GM12878 (cell line): ENCODE results near the gene PCSK6. TPM values are rescaled to one million over a fixed set of nuclear protein-coding genes. Genes with fewer than 3 reads are reported as not detected.

Experiments
- ATAC-seq: fragments of 200-7000 bp; cut with Tn5 transposase; 3 replicates; pipeline ENCODE4 v1.9.1; 2020; ENCODE audit warnings: mild to moderate bottlenecking, moderate library complexity
- BruUV-seq: library from RNA; stranded (reverse); fragments of 400-500 nt; replicated peaks from 2 replicates; lab custom pipeline; 2021; lab: Mats Ljungman, UMichigan
- CTCF ChIA-PET: fragments of 300-600 bp; sonication (Branson Sonifier 250); formaldehyde crosslinking; extraction: SDS; loops from one replicate; lab custom pipeline; 2021; ENCODE audit warnings: inconsistent platforms; lab: Yijun Ruan, JAX
- POLR2A ChIA-PET: fragments of 350-600 bp; formaldehyde crosslinking; extraction: SDS; loops from one replicate; lab custom pipeline; 2021; ENCODE audit warnings: inconsistent platforms; lab: Charles Lee
- RAD21 ChIA-PET: fragments of 300-600 bp; sonication (Branson Sonifier 250); formaldehyde crosslinking; loops from one replicate; lab custom pipeline; 2023; ENCODE audit warnings: antibody characterized with exemption; ENCODE audit not compliant: unreplicated experiment; lab: Charles Lee
- SMC1A ChIA-PET: fragments of 300-600 bp; sonication (Branson Sonifier 250); formaldehyde crosslinking; loops from one replicate; lab custom pipeline; 2023; ENCODE audit not compliant: unreplicated experiment, uncharacterized antibody; lab: Charles Lee
- DNase-seq: peaks from one replicate; pipeline ENCODE4 v3.0.0-alpha.2; 2011; ENCODE audit warnings: low read depth, low spot score
- FAIRE-seq: peaks from 3 replicates; lab custom pipeline; 2011; peaks lifted over from hg19 to GRCh38; lab: Jason Lieb, UNC
- H2AFZ ChIP-seq: 2 replicates; pipeline ENCODE4 v1.6.0; 2011; ENCODE audit warnings: low read depth, low read length, control low read depth; ENCODE audit not compliant: control insufficient read depth
- H3K27ac ChIP-seq: 2 replicates; pipeline ENCODE4 v1.5.1; 2011; ENCODE audit warnings: control low read depth; ENCODE audit not compliant: control insufficient read depth, insufficient read depth
- H3K27me3 ChIP-seq, 2 experiments: replicated peaks in 1 of 2; 2 replicates each; pipeline versions ENCODE4 v1.6.0 to v1.6.1; 2011; ENCODE audit warnings: low read length in 1 of 2; ENCODE audit not compliant: control insufficient read depth in 2 of 2, insufficient read depth in 2 of 2
- H3K36me3 ChIP-seq, 2 experiments: 2 replicates each; pipeline ENCODE4 v1.5.1; 2011; ENCODE audit warnings: low read length in 1 of 2; ENCODE audit not compliant: control insufficient read depth in 2 of 2, insufficient read depth in 2 of 2
- H3K4me1 ChIP-seq: 2 replicates; pipeline ENCODE4 v1.6.1; 2011; ENCODE audit warnings: mild to moderate bottlenecking, low read length, moderate library complexity, mixed read lengths; ENCODE audit not compliant: control insufficient read depth, insufficient read depth
- H3K4me2 ChIP-seq: 2 replicates; pipeline ENCODE4 v1.6.0; 2011; ENCODE audit warnings: control low read depth; ENCODE audit not compliant: control insufficient read depth, insufficient read depth
- H3K4me3 ChIP-seq: fragments of 200-600 bp; sonication (generic); 2 replicates; pipeline ENCODE4 v1.5.1; 2016
- H3K79me2 ChIP-seq: 2 replicates; pipeline ENCODE4 v1.6.0; 2011; ENCODE audit warnings: low read length; ENCODE audit not compliant: control insufficient read depth, insufficient read depth
- H3K9ac ChIP-seq: 2 replicates; pipeline ENCODE4 v1.8.0; 2011; ENCODE audit warnings: low read length, control low read depth, mixed read lengths; ENCODE audit not compliant: control insufficient read depth, insufficient read depth
- H3K9me3 ChIP-seq: replicated peaks from 3 replicates; pipeline ENCODE4 v1.5.1; 2011; ENCODE audit warnings: mild to moderate bottlenecking, low read length; ENCODE audit not compliant: control insufficient read depth, insufficient read depth
- H4K20me1 ChIP-seq: 2 replicates; pipeline ENCODE4 v1.6.0; 2011; ENCODE audit not compliant: control insufficient read depth, insufficient read depth
- CEBPB ChIP-seq, 2 experiments: fragments of 150-350 bp in 1 of 2; IDR thresholded peaks; 2 replicates each; pipeline ENCODE4 v1.6.1; 2012 to 2014; ENCODE audit warnings: low read depth in 2 of 2, low read length in 2 of 2, borderline replicate concordance in 1 of 2, inconsistent platforms in 1 of 2
- CHD4 ChIP-seq: fragments of 200-600 bp; sonication (generic); IDR thresholded peaks from 2 replicates; pipeline ENCODE4 v1.6.1; 2016; ENCODE audit warnings: mild to moderate bottlenecking
- CREB1 ChIP-seq: IDR thresholded peaks from 2 replicates; pipeline ENCODE4 v1.6.1; 2012; ENCODE audit warnings: low read depth, mild to moderate bottlenecking, inconsistent platforms
- EP300 ChIP-seq, 2 experiments: fragments of 150-350 bp in 1 of 2; IDR thresholded peaks; 2 replicates each; pipeline ENCODE4 v1.6.1; 2011 to 2012; ENCODE audit warnings: low read depth in 2 of 2, low read length in 2 of 2, borderline replicate concordance in 1 of 2, improper control_type of control experiment in 1 of 2, inconsistent platforms in 1 of 2; ENCODE audit not compliant: control insufficient read depth in 1 of 2
- ESRRA ChIP-seq: IDR thresholded peaks from 2 replicates; pipeline ENCODE4 v1.6.1; 2012; ENCODE audit warnings: mild to moderate bottlenecking, low read length, improper control_type of control experiment
- HDAC6 ChIP-seq: fragments of 200-600 bp; sonication (generic); IDR thresholded peaks from one replicate; pipeline ENCODE4 v1.8.0; 2017; ENCODE audit warnings: antibody characterized with exemption; ENCODE audit not compliant: unreplicated experiment
- HDGF ChIP-seq: fragments of 450-650 bp; IDR thresholded peaks from 2 replicates; pipeline ENCODE4 v1.6.1; 2016; ENCODE audit warnings: antibody characterized with exemption
- NFIC ChIP-seq: IDR thresholded peaks from 2 replicates; pipeline ENCODE4 v1.6.1; 2012; ENCODE audit warnings: low read depth, mild to moderate bottlenecking, inconsistent platforms, low read length, moderate library complexity
- NFXL1 ChIP-seq: fragments of 450-650 bp; IDR thresholded peaks from 2 replicates; pipeline ENCODE4 v1.6.1; 2017; ENCODE audit warnings: antibody characterized with exemption, mild to moderate bottlenecking, borderline replicate concordance
- NR2C2 ChIP-seq: IDR thresholded peaks from 2 replicates; pipeline ENCODE4 v1.6.1; 2011; ENCODE audit warnings: borderline replicate concordance, low read depth; ENCODE audit not compliant: control insufficient read depth, insufficient read length
- POU2F2 ChIP-seq: IDR thresholded peaks from 3 replicates; pipeline ENCODE4 v1.6.1; 2011; ENCODE audit warnings: low read depth, mild to moderate bottlenecking, low read length, borderline replicate concordance
- SIN3A ChIP-seq: IDR thresholded peaks from 2 replicates; pipeline ENCODE4 v1.6.1; 2012; ENCODE audit warnings: low read depth, low read length, improper control_type of control experiment
- SRF ChIP-seq, 2 experiments: IDR thresholded peaks; 2 replicates each; pipeline ENCODE4 v1.6.1; 2011; ENCODE audit warnings: low read depth in 2 of 2, low read length in 2 of 2, mild to moderate bottlenecking in 1 of 2, moderate library complexity in 1 of 2
- WGBS: methylation state at CpG from one replicate; pipeline ENCODE4 v1.1.6; 2016; ENCODE audit warnings: low lambda C conversion rate; ENCODE audit not compliant: insufficient replicate concordance, insufficient coverage; ENCODE audit errors: missing lambda C conversion rate; 5-methylcytosine and 5-hydroxymethylcytosine counted together
- in situ Hi-C: fragments of 300-500 bp; cut with MboI; formaldehyde crosslinking; loops from 9 replicates; pipeline ENCODE4 v1.14.3; 2018; ENCODE audit warnings: mixed read lengths
- intact Hi-C: fragments of 100-400 bp; cut with micrococcal nuclease; formaldehyde crosslinking; loops from one replicate; pipeline ENCODE4 v1.14.2; 2022; ENCODE audit not compliant: unreplicated experiment
- polyA plus RNA-seq, 11 experiments: library from polyadenylated mRNA; depleted of rRNA in 4 of 11; unstranded in 6 of 11; stranded (reverse) in 5 of 11; fragments of >200 nt; fragmentation: Nextera tagmentation in 4 of 11; fragmentation: Illumina TruSeq in 1 of 11; extraction: Ambion mirVana in 4 of 11; extraction: Trizol in 1 of 11; gene quantifications; 1 replicate in 1 of 11; 2 replicates in 10 of 11; pipeline versions ENCODE4 v1.2.1 to v1.2.3, GENCODE V29; 2011 to 2016; ENCODE audit warnings: inconsistent platforms in 2 of 11, missing spikeins in 2 of 11, low read depth in 1 of 11
- total RNA-seq, 4 experiments: library from RNA; depleted of rRNA in 3 of 4; stranded (reverse); fragments of >200 nt in 3 of 4; fragmentation: Illumina TruSeq in 1 of 4; extraction: Trizol in 1 of 4; gene quantifications; 2 replicates each; pipeline versions ENCODE4 v1.2.1 to v1.2.3, GENCODE V29; 2013 to 2021
- TF ChIP-seq, protein P1 (sequence below): fragments of 150-350 bp; IDR thresholded peaks from 2 replicates; pipeline ENCODE4 v1.6.1; 2016; ENCODE audit warnings: low read depth, low read length

PCSK6 gene
- total and polyA plus RNA-seq, 10 of the 15 experiments (the other 5 are each of a cell fraction or from before 2014, with no cell fraction given) = 0.19 to 0.67 (median 0.25) TPM; not detected in 4

DNA sequence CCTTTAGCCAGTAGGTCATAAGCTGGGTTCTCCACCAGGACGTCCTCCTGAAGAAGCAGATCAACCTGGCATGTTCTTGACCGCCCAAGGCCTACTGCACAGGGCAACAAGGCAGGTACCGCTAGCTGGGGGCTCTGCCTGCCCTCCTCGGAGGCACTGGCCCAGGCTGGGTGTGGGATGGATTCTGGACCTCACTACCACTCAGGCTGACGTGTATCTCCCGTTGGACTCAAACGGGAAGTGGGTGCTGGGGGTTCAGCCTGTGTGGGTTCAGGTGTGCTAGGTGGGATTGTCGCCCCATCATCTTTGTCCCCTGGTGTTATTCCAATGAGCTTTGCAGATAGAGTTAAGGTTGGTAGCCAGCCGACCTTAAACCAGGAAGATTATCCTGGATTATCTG lies 99.4 kb downstream of the PCSK6 start:
- no TSS peak for BruUV-seq
- intact Hi-C loops = no loop called here
- 47% methylated on average over 9 of the region's 9 CpGs for WGBS
- Histone ChIP-seq H3K9me3 (no peaks in the 10 kb centered on the region), H3K36me3 (no peaks in the 10 kb centered on the region), H3K4me2 (no peak overlapping the region), H3K4me1 (peaks cover 3% of the 10 kb centered on the region), H2AFZ (no peak overlapping the region), H3K27ac (no peak overlapping the region), H3K4me3 (no peak overlapping the region), H3K27me3 (peaks cover 0 to 1% of the 10 kb centered on the region in 2 experiments; a peak in 2 of 4 replicates), H4K20me1 (no peaks in the 10 kb centered on the region), H3K79me2 (no peaks in the 10 kb centered on the region), H3K9ac (no peak overlapping the region)
- RAD21 ChIA-PET = interaction anchor here (0.5 kb wide), 1 partner anchor 28 kb away, joined by 3 read pairs; no protein-coding TSS in a partner anchor
- in situ Hi-C loops = no loop called here
- FAIRE-seq (no peak), ATAC-seq (no peak), DNase-seq (no peak)
- CTCF ChIA-PET = no interaction called here
- POLR2A ChIA-PET = no interaction called here
- SMC1A ChIA-PET = no interaction called here
- TF ChIP-seq SIN3A (no peak), SRF (IDR thresholded peaks at IDR 0.05; ENCODE audit: low read depth in 2 of 2, low read length in 2 of 2) (no peak), ESRRA (no peak), HDGF (no peak), NFXL1 (no peak), NFIC (no peak), EP300 (IDR thresholded peaks at IDR 0.05; ENCODE audit: borderline replicate concordance in 1 of 2, control insufficient read depth in 1 of 2, low read depth in 2 of 2, low read length in 2 of 2) (no peak), CREB1 (no peak), NR2C2 (no peak), CEBPB (IDR thresholded peaks at IDR 0.05; ENCODE audit: borderline replicate concordance in 1 of 2, low read depth in 2 of 2, low read length in 2 of 2) (no peak), CHD4 (no peak), HDAC6 (no peak), POU2F2 (no peak)
- TF ChIP-seq, protein P1, sequence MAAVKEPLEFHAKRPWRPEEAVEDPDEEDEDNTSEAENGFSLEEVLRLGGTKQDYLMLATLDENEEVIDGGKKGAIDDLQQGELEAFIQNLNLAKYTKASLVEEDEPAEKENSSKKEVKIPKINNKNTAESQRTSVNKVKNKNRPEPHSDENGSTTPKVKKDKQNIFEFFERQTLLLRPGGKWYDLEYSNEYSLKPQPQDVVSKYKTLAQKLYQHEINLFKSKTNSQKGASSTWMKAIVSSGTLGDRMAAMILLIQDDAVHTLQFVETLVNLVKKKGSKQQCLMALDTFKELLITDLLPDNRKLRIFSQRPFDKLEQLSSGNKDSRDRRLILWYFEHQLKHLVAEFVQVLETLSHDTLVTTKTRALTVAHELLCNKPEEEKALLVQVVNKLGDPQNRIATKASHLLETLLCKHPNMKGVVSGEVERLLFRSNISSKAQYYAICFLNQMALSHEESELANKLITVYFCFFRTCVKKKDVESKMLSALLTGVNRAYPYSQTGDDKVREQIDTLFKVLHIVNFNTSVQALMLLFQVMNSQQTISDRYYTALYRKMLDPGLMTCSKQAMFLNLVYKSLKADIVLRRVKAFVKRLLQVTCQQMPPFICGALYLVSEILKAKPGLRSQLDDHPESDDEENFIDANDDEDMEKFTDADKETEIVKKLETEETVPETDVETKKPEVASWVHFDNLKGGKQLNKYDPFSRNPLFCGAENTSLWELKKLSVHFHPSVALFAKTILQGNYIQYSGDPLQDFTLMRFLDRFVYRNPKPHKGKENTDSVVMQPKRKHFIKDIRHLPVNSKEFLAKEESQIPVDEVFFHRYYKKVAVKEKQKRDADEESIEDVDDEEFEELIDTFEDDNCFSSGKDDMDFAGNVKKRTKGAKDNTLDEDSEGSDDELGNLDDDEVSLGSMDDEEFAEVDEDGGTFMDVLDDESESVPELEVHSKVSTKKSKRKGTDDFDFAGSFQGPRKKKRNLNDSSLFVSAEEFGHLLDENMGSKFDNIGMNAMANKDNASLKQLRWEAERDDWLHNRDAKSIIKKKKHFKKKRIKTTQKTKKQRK = no peak
